GM12891 (cell line): ENCODE results near the gene TFG.

ENCODE experiments used
- PAX5 ChIP-seq: IDR thresholded peaks from 2 replicates; pipeline ENCODE4 v1.6.1; 2011; ENCODE audit warnings: low read length, moderate library complexity, mild to moderate bottlenecking; ENCODE audit not compliant: insufficient read depth, severe bottlenecking
- POLR2A ChIP-seq: IDR thresholded peaks from 2 replicates; pipeline ENCODE4 v1.6.1; 2011; ENCODE audit warnings: low read depth, low read length, control low read depth
- POLR2AphosphoS5 ChIP-seq: IDR thresholded peaks from 2 replicates; pipeline ENCODE4 v1.6.1; 2011; ENCODE audit warnings: low read depth, low read length, control low read depth
- POU2F2 ChIP-seq: IDR thresholded peaks from 2 replicates; pipeline ENCODE4 v1.6.1; 2011; ENCODE audit warnings: low read depth, mild to moderate bottlenecking, control low read depth, low read length, moderate library complexity
- SPI1 ChIP-seq: IDR thresholded peaks from 2 replicates; pipeline ENCODE4 v1.6.1; 2011; ENCODE audit warnings: low read depth, low read length, control low read depth
- TAF1 ChIP-seq: IDR thresholded peaks from 2 replicates; pipeline ENCODE4 v1.6.1; 2011; ENCODE audit warnings: low read depth, low read length, control low read depth

GRCh38 chr3:100708644-100708988 lies 678 bp upstream of the TFG start:
- TF ChIP-seq POLR2A (no peak), TAF1 (no peak), SPI1 (no peak), POLR2AphosphoS5 (no peak), PAX5 (no peak), POU2F2 (no peak)
